Putamen (tissue), 1 donor: ENCODE measurements around the gene SCAMP1.
"Not testable (repeated sequence)": the region's sequence is repeated elsewhere in the genome, so short reads cannot be mapped to it uniquely, and the experiment has no call there.

Experiments used
- DNase-seq: peaks from one replicate; pipeline ENCODE4 v3.0.0-alpha.2; 2016; ENCODE audit warnings: low spot score

Gene SCAMP1

GRCh38 chr5:78359831-78360673 is at the start of gene SCAMP1:
Gene SCAMP1 (plus strand): TSS chr5:78360617. CDS start chr5:78360672, 55 bp downstream.
- peak; percentile 94 for DNase-seq

- DNase-seq: no peak
These were observed 42.9 kb upstream of the SCAMP1 start for GRCh38 chr5:78317515-78317914.

GRCh38 chr5:78318337-78318736 is 42.1 kb upstream of the SCAMP1 start:
- DNase-seq: no peak

- peak; percentile 13 for DNase-seq
These were observed 40.0 kb upstream of the SCAMP1 start for GRCh38 chr5:78320401-78320800.

- no peak for DNase-seq
These were observed 37.2 kb upstream of the SCAMP1 start for GRCh38 chr5:78323241-78323640.

- DNase-seq: no peak
These were observed 33.5 kb upstream of the SCAMP1 start for GRCh38 chr5:78326930-78327329.

- DNase-seq: no peak
These were observed 32.5 kb upstream of the SCAMP1 start for GRCh38 chr5:78327761-78328510.

GRCh38 chr5:78328585-78329173 is 31.7 kb upstream of the SCAMP1 start:
- DNase-seq: no peak

- DNase-seq: no peak
These were observed 28.8 kb upstream of the SCAMP1 start for GRCh38 chr5:78331523-78332080.

- no peak for DNase-seq
These were observed 25.6 kb upstream of the SCAMP1 start for GRCh38 chr5:78334811-78335210.

- DNase-seq: no peak
These were observed 24.4 kb upstream of the SCAMP1 start for GRCh38 chr5:78335976-78336375.

- no peak for DNase-seq
These were observed 23.7 kb upstream of the SCAMP1 start for GRCh38 chr5:78336698-78337097.

GRCh38 chr5:78339617-78340436 is 20.6 kb upstream of the SCAMP1 start:
- DNase-seq: no peak

- no peak for DNase-seq
These were observed 19.0 kb upstream of the SCAMP1 start for GRCh38 chr5:78341440-78341839.

- no peak for DNase-seq
These were observed 14.9 kb upstream of the SCAMP1 start for GRCh38 chr5:78345485-78345884.

- DNase-seq: no peak
These were observed 6.9 kb upstream of the SCAMP1 start for GRCh38 chr5:78353520-78353919.

- DNase-seq: no peak
These were observed 6.2 kb upstream of the SCAMP1 start for GRCh38 chr5:78354066-78354670.

- no peak for DNase-seq
These were observed 4.9 kb upstream of the SCAMP1 start for GRCh38 chr5:78355561-78355960.

- not testable (repeated sequence) for DNase-seq
These were observed 974 bp upstream of the SCAMP1 start for GRCh38 chr5:78359455-78359830.

GRCh38 chr5:78360674-78360923 is 182 bp downstream of the SCAMP1 start:
- DNase-seq: no peak

- DNase-seq: peak; percentile 46
These were observed 660 bp downstream of the SCAMP1 start for GRCh38 chr5:78360924-78361630.
